ENCODE data around the gene MLNR. TPM values are rescaled to one million over a fixed set of nuclear protein-coding genes. Genes with fewer than 3 reads are reported as not detected.
A peak's percentile ranks its signal among the peaks of the same experiment; 100 is the strongest.

Gene MLNR
- polyA plus RNA-seq, 3 donors = not detected

- H3K27ac ChIP-seq (ENCODE audit: low read depth in 1 of 2, low read length in 2 of 2) = no peak overlapping the region
- peaks cover 5 to 9% of the 10 kb centered on the region in 2 donors for H3K36me3 Mint-ChIP-seq
- no peak overlapping the region for H3K4me3 Mint-ChIP-seq
- no peak overlapping the region for H3K4me3 ChIP-seq (replicated peaks in 1 of 3; ENCODE audit: low read depth in 2 of 3, low read length in 3 of 3)
- peaks cover 2 to 15% (median 9%) of the 10 kb centered on the region in 7 donors for H3K9me3 Mint-ChIP-seq
- no peaks in the 10 kb centered on the region for H3K27me3 ChIP-seq (ENCODE audit: control insufficient read depth in 2 of 2, insufficient read depth in 2 of 2, low read length in 2 of 2)
- no peak for TF ChIP-seq CTCF (IDR thresholded peaks at IDR 0.05)
- peaks cover 0 to 8% of the 10 kb centered on the region in 2 donors for H3K9me3 ChIP-seq (replicated peaks in 1 of 2; ENCODE audit: control insufficient read depth in 1 of 2, insufficient read depth in 1 of 2, low read length in 2 of 2)
- H3K79me2 ChIP-seq (ENCODE audit: insufficient read depth, low read length) = peaks cover 16% of the 10 kb centered on the region
- H3K27ac Mint-ChIP-seq = no peak overlapping the region
- H4K20me1 ChIP-seq (ENCODE audit: insufficient read depth, low read length) = no peaks in the 10 kb centered on the region
- no peaks in the 10 kb centered on the region for H3K36me3 ChIP-seq (replicated peaks in 1 of 2; ENCODE audit: control insufficient read depth in 1 of 2, insufficient read depth in 2 of 2, low read length in 2 of 2)
- DNase-seq = no peak
- peaks cover 0 to 4% (median 2%) of the 10 kb centered on the region in 3 donors for H3K27me3 Mint-ChIP-seq (ENCODE audit: low read depth in 3 of 3)
- H3K4me1 Mint-ChIP-seq = peaks cover 18% of the 10 kb centered on the region
- H3K4me2 ChIP-seq (replicated peaks; ENCODE audit: extremely low read depth, low read length, poor library complexity, severe bottlenecking) = no peak overlapping the region
- H3K4me1 ChIP-seq (ENCODE audit: control insufficient read depth in 1 of 2, insufficient read depth in 2 of 2, low read length in 2 of 2) = peaks cover 11 to 18% of the 10 kb centered on the region in 2 donors
- no peak overlapping the region for H3K9ac ChIP-seq (ENCODE audit: insufficient read depth, low read length, poor library complexity, severe bottlenecking)
- intact Hi-C loops (cut with micrococcal nuclease) = loop anchor here in 1 of 2 donors (10.0 kb wide), 1 partner anchor 200 kb away; the partner anchor contains the start of genes CAB39L and SETDB2
- H2AFZ ChIP-seq (ENCODE audit: insufficient read depth, low read depth, low read length, poor library complexity, severe bottlenecking) = no peak overlapping the region
Observed at GRCh38 chr13:49245101-49245500, 25.0 kb downstream of the MLNR start.

DNA sequence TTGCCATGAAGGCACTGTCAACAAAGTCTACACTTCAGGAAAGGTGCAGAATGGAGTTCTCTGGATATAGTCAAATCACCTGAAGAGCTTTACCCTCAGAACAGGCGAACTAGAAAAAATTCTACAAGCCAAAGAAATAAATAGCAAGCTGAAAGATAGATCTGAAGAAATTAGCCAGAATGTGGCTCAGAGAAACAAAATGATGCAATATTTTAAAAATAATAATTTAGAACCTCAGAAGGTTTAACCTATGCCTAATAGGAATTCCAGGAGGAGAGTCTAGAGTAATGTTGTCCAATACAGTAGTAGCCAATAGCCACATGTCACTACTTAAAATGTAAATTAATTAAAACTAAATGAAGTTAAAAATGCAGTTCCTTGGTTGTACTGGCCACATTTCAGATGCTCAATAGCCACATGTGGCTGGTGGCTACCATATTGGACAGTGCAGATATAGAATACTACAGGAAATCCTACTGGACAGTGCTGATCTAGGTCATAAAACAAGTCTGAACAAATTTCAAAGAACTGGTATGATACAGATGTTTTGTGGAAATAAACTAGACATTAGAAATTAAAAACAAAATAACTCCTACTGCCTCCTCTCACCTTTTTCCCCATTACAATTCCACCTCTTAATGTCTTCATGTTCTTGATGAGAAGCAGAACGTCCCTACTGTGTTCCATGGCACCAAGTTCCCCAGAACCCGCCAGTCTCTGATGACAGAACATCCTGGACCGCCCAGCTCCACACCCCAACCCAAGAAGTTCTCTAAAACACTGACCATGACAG lies 26.9 kb downstream of the MLNR start:
- Histone ChIP-seq H3K79me2 (ENCODE audit: insufficient read depth, low read length) (peaks cover 35% of the 10 kb centered on the region), H3K9ac (ENCODE audit: insufficient read depth, low read length, poor library complexity, severe bottlenecking) (peak overlapping the region; percentile 93), H3K9me3 (replicated peaks in 1 of 2; ENCODE audit: control insufficient read depth in 1 of 2, insufficient read depth in 1 of 2, low read length in 2 of 2) (peaks cover 0 to 8% of the 10 kb centered on the region in 2 donors), H3K4me1 (ENCODE audit: control insufficient read depth in 1 of 2, insufficient read depth in 2 of 2, low read length in 2 of 2) (peaks cover 18 to 22% of the 10 kb centered on the region in 2 donors), H2AFZ (ENCODE audit: insufficient read depth, low read depth, low read length, poor library complexity, severe bottlenecking) (peak overlapping the region; percentile 79), H4K20me1 (ENCODE audit: insufficient read depth, low read length) (no peaks in the 10 kb centered on the region), H3K4me3 (replicated peaks in 1 of 3; ENCODE audit: low read depth in 2 of 3, low read length in 3 of 3) (peak overlapping the region; percentile 56 to 91 (median 74)), H3K4me2 (replicated peaks; ENCODE audit: extremely low read depth, low read length, poor library complexity, severe bottlenecking) (peak overlapping the region; percentile 93), H3K36me3 (replicated peaks in 1 of 2; ENCODE audit: control insufficient read depth in 1 of 2, insufficient read depth in 2 of 2, low read length in 2 of 2) (peaks cover 2 to 4% of the 10 kb centered on the region in 2 donors), H3K27ac (ENCODE audit: low read depth in 1 of 2, low read length in 2 of 2) (peak overlapping the region; percentile 86 to 97), H3K27me3 (ENCODE audit: control insufficient read depth in 2 of 2, insufficient read depth in 2 of 2, low read length in 2 of 2) (no peaks in the 10 kb centered on the region)
- peaks cover under 1 to 11% (median 7%) of the 10 kb centered on the region in 7 donors for H3K9me3 Mint-ChIP-seq
- peak overlapping the region; percentile 98 to 100 (median 99) for H3K27ac Mint-ChIP-seq
- intact Hi-C loops (cut with micrococcal nuclease) = loop anchor here in 1 of 2 donors (10.0 kb wide), 1 partner anchor 198 kb away; the partner anchor contains the start of genes CAB39L and SETDB2
- peaks cover 12 to 17% of the 10 kb centered on the region in 2 donors for H3K36me3 Mint-ChIP-seq
- H3K4me1 Mint-ChIP-seq = peaks cover 26% of the 10 kb centered on the region
- WGBS (ENCODE audit: insufficient coverage) = 0% methylated on average over 3 of the region's 4 CpGs
- peaks cover 0 to 4% (median 2%) of the 10 kb centered on the region in 3 donors for H3K27me3 Mint-ChIP-seq (ENCODE audit: low read depth in 3 of 3)
- no peak for TF ChIP-seq CTCF (IDR thresholded peaks at IDR 0.05)
- H3K4me3 Mint-ChIP-seq = peak overlapping the region; percentile 99
- peak in 2 of 3 donors; percentile 82 to 84 for DNase-seq

All from CD14-positive monocyte (primary cell).